Motor neuron (in vitro differentiated cells): Measurements from ENCODE around the gene INPP4A. TPM values are rescaled to one million over a fixed set of nuclear protein-coding genes. Genes with fewer than 3 reads are reported as not detected.
A peak's percentile ranks its signal among the peaks of the same experiment; 100 is the strongest.

ENCODE experiments used
- ATAC-seq, 8 experiments: fragments of 200-7000 bp; cut with Tn5 transposase; replicated peaks in 6 of 8; 2 replicates each; pipeline ENCODE4 v1.8.0; 2021; ENCODE audit warnings: mild to moderate bottlenecking in 8 of 8, moderate library complexity in 8 of 8
- H3K27ac ChIP-seq, 2 donors: fragments of 250-450 bp; sonication (Bioruptor Pico); 2 replicates each; pipeline ENCODE4 v1.9.0; 2021; ENCODE audit warnings: antibody characterized with exemption in 2 of 2, mild to moderate bottlenecking in 2 of 2, moderate library complexity in 1 of 2
- H3K4me1 ChIP-seq, 2 donors: fragments of 250-450 bp; sonication (Bioruptor Pico); replicated peaks in 1 of 2; 2 replicates each; pipeline ENCODE4 v1.6.1; 2021; ENCODE audit warnings: antibody characterized with exemption in 2 of 2, mild to moderate bottlenecking in 2 of 2, moderate library complexity in 1 of 2
- H3K4me3 ChIP-seq, 5 donors: fragments of 250-450 bp; sonication (Bioruptor Pico); 2 replicates each; pipeline ENCODE4 v1.9.0; 2021; ENCODE audit warnings: antibody characterized with exemption in 5 of 5, mild to moderate bottlenecking in 5 of 5, moderate library complexity in 4 of 5
- WGBS, 10 experiments: fragments of 450-650 bp; shearing (Covaris generic); methylation state at CpG; one replicate each; pipeline ENCODE4 v1.0.0; 2022; 5-methylcytosine and 5-hydroxymethylcytosine counted together
- in situ Hi-C, 9 experiments: fragments of 400-800 bp; cut with MboI; loops; one replicate each; pipeline ENCODE4 v1.15.0; 2021; ENCODE audit warnings: low sequenced_read_pairs in 9 of 9, low pct_unique_long_range_greater_than_20kb in 2 of 9; ENCODE audit not compliant: unreplicated experiment in 9 of 9
- total RNA-seq, 8 experiments: library from RNA; unstranded; fragments of 300-600 nt; gene quantifications; 2 replicates each; pipeline versions ENCODE4 v1.2.3 to v1.2.4, GENCODE V29; 2022

The INPP4A gene
- total RNA-seq, 8 experiments from 2014 or later = 24.2 to 111 (median 31.1) TPM

- Histone ChIP-seq H3K27ac (no peak overlapping the region), H3K4me3 (no peak overlapping the region), H3K4me1 (no peaks in the 10 kb centered on the region)
- WGBS, 10 experiments = 77 to 78% (median 77%) methylated on average over 3 of the region's 10 CpGs; no CpG with 5 or more reads in 7 of the 10 experiments
- in situ Hi-C loops = no loop called here
- ATAC-seq = no peak
These were observed 109.6 kb downstream of the INPP4A start for GRCh38 chr2:98554116-98554861.

DNA sequence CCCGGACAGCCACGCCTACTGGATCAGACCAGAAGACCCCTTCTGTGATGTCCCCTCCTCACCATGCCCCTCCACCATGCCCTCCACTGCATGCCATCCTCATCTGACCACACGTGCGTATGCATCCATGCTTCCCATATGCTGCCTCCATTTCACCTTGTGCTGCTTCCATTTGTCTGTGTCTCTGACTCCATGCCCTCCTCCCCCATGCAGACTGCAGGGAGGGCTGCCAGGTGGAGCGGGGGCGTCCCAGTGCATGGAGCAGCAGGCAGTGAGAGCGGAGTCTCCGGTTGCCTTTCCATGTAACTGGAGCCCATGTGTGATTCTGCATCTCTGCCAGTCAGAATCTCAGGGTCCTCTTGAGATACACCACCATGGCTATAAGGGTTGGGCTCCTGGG lies 111.0 kb downstream of the INPP4A start:
- WGBS, 10 experiments = 82 to 100% (median 95%) methylated on average over 1 to 6 of the region's 8 CpGs; no CpG with 5 or more reads in 6 of the 10 experiments
- Histone ChIP-seq H3K27ac (no peak overlapping the region), H3K4me3 (no peak overlapping the region), H3K4me1 (no peaks in the 10 kb centered on the region)
- in situ Hi-C loops = no loop called here
- ATAC-seq = no peak

DNA sequence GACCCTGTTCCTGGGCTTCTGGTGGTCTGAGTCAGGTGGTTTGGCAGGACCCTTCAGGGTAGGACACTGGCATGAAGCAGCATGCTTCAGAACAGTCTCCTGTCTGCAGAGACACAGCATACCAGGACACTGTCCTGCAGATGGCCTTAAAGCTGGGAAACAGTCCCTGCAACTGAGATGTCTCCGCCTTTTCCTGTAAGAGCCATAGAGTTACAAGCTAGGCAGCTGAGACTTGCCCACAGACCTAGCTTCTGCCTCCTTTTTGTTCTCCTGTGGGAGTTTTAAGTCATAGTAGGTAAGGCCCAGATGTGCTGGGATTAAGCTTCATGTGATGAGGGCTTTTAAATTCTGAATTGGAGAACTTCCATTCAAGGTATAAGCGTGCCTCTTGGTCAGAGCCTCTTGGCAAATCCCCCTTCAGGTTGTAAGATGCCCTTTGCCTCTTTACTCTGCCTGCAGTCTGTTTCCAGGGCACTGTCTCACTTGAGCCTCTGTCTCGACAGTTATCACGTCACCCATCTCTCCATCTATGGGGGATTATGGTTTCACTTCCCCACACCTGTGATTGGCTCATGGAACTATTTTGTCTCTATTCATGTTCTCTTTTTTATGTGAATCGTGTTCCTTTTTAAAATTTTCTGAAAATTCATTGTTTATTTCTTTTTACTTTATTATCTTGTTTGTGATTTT lies 111.8 kb downstream of the INPP4A start:
- ATAC-seq = peak in 3 of 8 experiments; percentile 38 to 59 (median 49)
- in situ Hi-C loops = no loop called here
- no peak overlapping the region for H3K4me3 ChIP-seq
- no peaks in the 10 kb centered on the region for H3K4me1 ChIP-seq
- 88 to 100% (median 96%) methylated on average over 1 to 4 of the region's 5 CpGs; no CpG with 5 or more reads in 1 of the 10 experiments for WGBS, 10 experiments
- H3K27ac ChIP-seq = no peak overlapping the region

- no peak overlapping the region for H3K27ac ChIP-seq
- no peak overlapping the region for H3K4me3 ChIP-seq
- ATAC-seq = peak in 1 of 8 experiments; percentile 35
- WGBS, 10 experiments = 83 to 100% (median 95%) methylated on average over 1 to 14 of the region's 16 CpGs
- H3K4me1 ChIP-seq = no peaks in the 10 kb centered on the region
- in situ Hi-C loops = no loop called here
These were observed 114.3 kb downstream of the INPP4A start for GRCh38 chr2:98558852-98559530.

DNA sequence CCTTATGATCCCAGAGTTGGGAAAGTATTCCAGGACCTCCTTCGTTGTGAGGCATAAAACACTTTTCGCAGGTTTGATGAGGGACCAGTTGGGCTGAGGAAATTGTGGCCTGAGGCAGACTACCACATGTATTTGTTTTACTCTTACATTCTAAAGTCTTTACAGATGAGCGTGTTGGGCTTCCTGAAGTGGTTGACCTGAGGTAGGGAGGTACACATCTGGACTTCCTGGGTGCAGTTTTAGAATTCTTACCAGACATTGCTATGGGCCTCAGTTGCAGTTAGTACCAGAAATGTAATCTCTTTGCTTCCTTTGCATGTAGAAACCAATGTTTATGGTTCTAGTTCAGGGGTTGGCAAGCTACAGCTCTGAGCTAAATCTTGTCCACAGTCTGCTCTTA lies 114.9 kb downstream of the INPP4A start:
- in situ Hi-C loops = no loop called here
- WGBS, 10 experiments = 77 to 92% (median 90%) methylated on average over 2 to 3 of the region's 3 CpGs; no CpG with 5 or more reads in 5 of the 10 experiments

GRCh38 chr2:98560256-98560771 lies 115.7 kb downstream of the INPP4A start:
- ATAC-seq = peak in 2 of 8 experiments; percentile 83 to 91
- no peak overlapping the region for H3K27ac ChIP-seq
- H3K4me3 ChIP-seq = no peak overlapping the region
- in situ Hi-C loops = no loop called here
- WGBS, 10 experiments = 0 to 100% (median 100%) methylated on average over 1 to 6 of the region's 9 CpGs; no CpG with 5 or more reads in 2 of the 10 experiments
- no peaks in the 10 kb centered on the region for H3K4me1 ChIP-seq

More for the DNA sequence above, 114.9 kb downstream of the INPP4A start:
- ATAC-seq = no peak
- Histone ChIP-seq H3K27ac (no peak overlapping the region), H3K4me1 (no peaks in the 10 kb centered on the region), H3K4me3 (no peak overlapping the region)

DNA sequence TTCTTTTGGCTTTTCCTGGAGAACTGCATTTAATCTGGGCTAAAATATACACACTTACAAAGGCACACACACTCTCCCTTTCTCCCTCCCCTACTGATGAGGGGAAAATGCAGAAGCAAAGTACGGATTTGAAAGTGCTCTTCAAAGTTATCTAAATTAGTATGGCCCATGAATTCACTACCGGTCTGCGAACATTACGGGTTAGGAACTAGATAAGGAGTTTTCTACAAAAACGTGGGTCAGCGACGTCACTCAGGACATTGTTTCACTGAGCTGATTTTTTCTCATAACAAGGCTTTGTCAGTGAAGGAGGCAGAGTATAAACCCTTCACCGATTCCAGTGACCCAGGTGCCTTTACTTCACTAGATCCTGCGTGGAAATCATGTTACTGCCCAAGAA lies 116.4 kb downstream of the INPP4A start:
- no peaks in the 10 kb centered on the region for H3K4me1 ChIP-seq
- H3K27ac ChIP-seq = no peak overlapping the region
- 93 to 100% (median 97%) methylated on average over 2 to 9 of the region's 9 CpGs; no CpG with 5 or more reads in 3 of the 10 experiments for WGBS, 10 experiments
- in situ Hi-C loops = no loop called here
- H3K4me3 ChIP-seq = no peak overlapping the region
- no peak for ATAC-seq

- no peaks in the 10 kb centered on the region for H3K4me1 ChIP-seq
- WGBS, 10 experiments = 90 to 100% (median 93%) methylated on average over 2 to 10 of the region's 13 CpGs
- H3K27ac ChIP-seq = no peak overlapping the region
- in situ Hi-C loops = no loop called here
- no peak for ATAC-seq
- no peak overlapping the region for H3K4me3 ChIP-seq
These were observed 117.4 kb downstream of the INPP4A start for GRCh38 chr2:98561902-98562695.

GRCh38 chr2:98563394-98563793 lies 118.7 kb downstream of the INPP4A start:
- in situ Hi-C loops = no loop called here
- 94 to 100% (median 99%) methylated on average over 1 to 10 of the region's 13 CpGs; no CpG with 5 or more reads in 6 of the 10 experiments for WGBS, 10 experiments
- no peaks in the 10 kb centered on the region for H3K4me1 ChIP-seq
- no peak overlapping the region for H3K27ac ChIP-seq
- H3K4me3 ChIP-seq = no peak overlapping the region
- ATAC-seq = no peak

GRCh38 chr2:98564541-98565132 lies 120.0 kb downstream of the INPP4A start:
- Histone ChIP-seq H3K4me3 (no peak overlapping the region), H3K27ac (no peak overlapping the region), H3K4me1 (no peaks in the 10 kb centered on the region)
- peak in 1 of 8 experiments; percentile 18 for ATAC-seq
- 50 to 100% (median 90%) methylated on average over 1 to 10 of the region's 17 CpGs; no CpG with 5 or more reads in 1 of the 10 experiments for WGBS, 10 experiments
- in situ Hi-C loops = no loop called here

DNA sequence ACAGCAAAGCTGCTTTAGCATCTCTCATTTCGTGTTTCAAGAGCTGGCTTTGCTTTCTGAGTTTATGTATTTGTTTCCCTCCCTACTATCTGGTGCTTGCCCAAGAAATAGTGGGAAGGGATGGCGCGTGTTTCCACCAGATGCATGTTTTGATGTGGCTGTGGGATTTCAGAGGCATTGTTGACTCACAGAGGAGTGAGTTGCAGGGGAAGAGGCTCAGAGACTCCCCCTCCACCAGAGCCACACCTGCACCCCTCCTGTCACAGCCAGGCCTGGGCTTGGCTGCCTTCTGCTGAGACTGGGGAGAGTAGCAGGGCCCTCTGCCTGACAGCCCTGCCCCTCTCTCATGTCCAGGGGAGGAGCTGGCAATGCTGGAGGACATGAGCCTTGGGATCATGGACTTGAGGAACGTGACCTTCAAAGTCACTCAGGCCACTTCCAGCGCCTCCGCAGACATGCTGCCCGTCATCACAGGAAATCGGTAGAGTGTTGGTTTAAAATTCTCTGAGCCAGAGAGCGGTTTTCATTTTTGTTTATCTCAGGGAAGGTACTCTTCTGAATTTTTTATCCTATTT lies 120.7 kb downstream of the INPP4A start:
- Histone ChIP-seq H3K4me3 (no peak overlapping the region), H3K27ac (no peak overlapping the region), H3K4me1 (no peaks in the 10 kb centered on the region)
- ATAC-seq = peak in 1 of 8 experiments; percentile 85
- 54 to 100% (median 94%) methylated on average over 2 to 5 of the region's 9 CpGs for WGBS, 10 experiments
- in situ Hi-C loops = no loop called here

GRCh38 chr2:98565941-98566340 lies 121.3 kb downstream of the INPP4A start:
- Histone ChIP-seq H3K4me3 (no peak overlapping the region), H3K4me1 (no peaks in the 10 kb centered on the region), H3K27ac (no peak overlapping the region)
- ATAC-seq = no peak
- 93 to 100% (median 97%) methylated on average over 1 to 18 of the region's 19 CpGs; no CpG with 5 or more reads in 5 of the 10 experiments for WGBS, 10 experiments
- in situ Hi-C loops = no loop called here
